Cardiac fibroblast (primary cell): ENCODE results near the gene LDB3.

Experiments used
- DNase-seq, 2 donors: peaks; one replicate each; pipeline versions ENCODE4 v3.0.0 to v3.0.0-alpha.2; 2010; ENCODE audit warnings: low read depth in 2 of 2
- H3K4me3 ChIP-seq, 2 donors: replicated peaks in 1 of 2; 1 replicate in 1 of 2; 2 replicates in 1 of 2; pipeline ENCODE4 v1.5.1; 2011; ENCODE audit warnings: low read depth in 2 of 2, low read length in 2 of 2, mild to moderate bottlenecking in 2 of 2, moderate library complexity in 1 of 2
- TF ChIP-seq, protein P1 (sequence below): IDR thresholded peaks from one replicate; pipeline ENCODE4 v1.5.1; 2011; ENCODE audit warnings: low read depth, mild to moderate bottlenecking, low read length, inconsistent platforms

LDB3 gene

GRCh38 chr10:86726677-86726999 lies 58.3 kb downstream of the LDB3 start:
- TF ChIP-seq, protein P1, sequence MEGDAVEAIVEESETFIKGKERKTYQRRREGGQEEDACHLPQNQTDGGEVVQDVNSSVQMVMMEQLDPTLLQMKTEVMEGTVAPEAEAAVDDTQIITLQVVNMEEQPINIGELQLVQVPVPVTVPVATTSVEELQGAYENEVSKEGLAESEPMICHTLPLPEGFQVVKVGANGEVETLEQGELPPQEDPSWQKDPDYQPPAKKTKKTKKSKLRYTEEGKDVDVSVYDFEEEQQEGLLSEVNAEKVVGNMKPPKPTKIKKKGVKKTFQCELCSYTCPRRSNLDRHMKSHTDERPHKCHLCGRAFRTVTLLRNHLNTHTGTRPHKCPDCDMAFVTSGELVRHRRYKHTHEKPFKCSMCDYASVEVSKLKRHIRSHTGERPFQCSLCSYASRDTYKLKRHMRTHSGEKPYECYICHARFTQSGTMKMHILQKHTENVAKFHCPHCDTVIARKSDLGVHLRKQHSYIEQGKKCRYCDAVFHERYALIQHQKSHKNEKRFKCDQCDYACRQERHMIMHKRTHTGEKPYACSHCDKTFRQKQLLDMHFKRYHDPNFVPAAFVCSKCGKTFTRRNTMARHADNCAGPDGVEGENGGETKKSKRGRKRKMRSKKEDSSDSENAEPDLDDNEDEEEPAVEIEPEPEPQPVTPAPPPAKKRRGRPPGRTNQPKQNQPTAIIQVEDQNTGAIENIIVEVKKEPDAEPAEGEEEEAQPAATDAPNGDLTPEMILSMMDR: no peak

GRCh38 chr10:86727470-86727869 lies 59.2 kb downstream of the LDB3 start:
- H3K4me3 ChIP-seq: no peak overlapping the region
- no peak for DNase-seq
- TF ChIP-seq, protein P1: no peak

More at GRCh38 chr10:86726677-86726999, 58.3 kb downstream of the LDB3 start:
- H3K4me3 ChIP-seq: no peak overlapping the region
- no peak for DNase-seq

DNA sequence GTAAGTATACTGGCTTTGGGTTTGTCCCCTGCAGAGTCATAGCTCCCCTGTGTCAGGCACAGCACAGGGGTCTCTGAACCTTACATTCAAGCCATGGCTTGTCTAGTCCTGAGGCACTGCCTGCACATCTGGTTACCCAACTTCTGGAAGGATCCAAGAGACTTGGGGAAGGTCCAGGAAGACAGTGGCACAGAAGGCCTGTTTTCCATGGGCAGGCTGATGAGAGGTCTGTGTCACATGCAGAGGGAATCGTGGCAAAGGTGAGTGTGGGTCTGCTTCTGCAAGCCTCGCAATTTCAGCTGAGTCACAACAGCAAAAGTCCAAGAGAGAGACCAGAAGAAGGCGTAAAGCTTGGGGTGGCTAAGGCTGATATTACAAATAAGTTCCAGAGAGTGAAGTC lies 59.7 kb downstream of the LDB3 start:
- TF ChIP-seq, protein P1: no peak
- no peak overlapping the region for H3K4me3 ChIP-seq
- no peak for DNase-seq

DNA sequence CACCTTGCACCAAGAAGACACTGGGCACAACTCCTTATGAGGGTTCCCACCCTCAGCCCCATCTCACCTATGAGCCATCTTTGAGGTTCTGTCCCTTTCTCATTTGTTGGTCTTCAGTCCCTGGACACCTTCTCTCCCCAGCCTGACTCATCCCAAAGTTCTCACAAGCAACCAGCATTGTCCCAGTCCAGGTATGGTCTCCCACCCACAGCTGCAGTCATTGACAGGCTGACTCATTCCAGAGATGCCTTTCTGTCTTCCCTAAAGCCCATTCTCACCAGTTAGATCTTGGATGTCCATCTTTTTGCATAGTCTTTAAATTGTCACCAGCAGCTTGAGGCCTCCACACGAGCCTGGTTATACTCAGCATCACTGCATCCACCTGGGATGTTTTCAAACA lies 61.4 kb downstream of the LDB3 start:
- TF ChIP-seq, protein P1: no peak
- H3K4me3 ChIP-seq: no peak overlapping the region
- no peak for DNase-seq

DNA sequence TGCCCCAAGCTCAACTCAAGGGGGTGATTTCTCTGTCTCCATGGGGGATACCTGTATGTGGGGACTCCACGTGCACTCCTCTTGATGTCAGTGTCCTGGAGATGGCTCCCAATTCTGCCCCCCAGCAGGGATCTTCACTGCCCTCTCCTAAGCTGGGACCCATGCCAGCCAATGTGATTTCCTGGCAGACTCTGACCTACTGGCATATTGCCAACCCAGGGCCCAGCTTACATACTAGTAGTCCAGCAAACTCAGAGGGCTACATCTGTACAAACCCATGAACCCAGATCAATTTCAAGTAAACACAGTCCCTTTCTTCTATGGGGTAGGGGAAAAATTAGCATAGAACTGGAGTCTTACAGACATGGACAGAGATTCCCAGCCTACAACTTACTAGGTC lies 61.9 kb downstream of the LDB3 start:
- H3K4me3 ChIP-seq: no peak overlapping the region
- TF ChIP-seq, protein P1: no peak
- DNase-seq: peak; percentile 48 to 66

- H3K4me3 ChIP-seq: no peak overlapping the region
- no peak for DNase-seq
- TF ChIP-seq, protein P1: no peak
Observed at GRCh38 chr10:86732771-86733170, 64.5 kb downstream of the LDB3 start.

GRCh38 chr10:86733260-86733671 lies 65.0 kb downstream of the LDB3 start:
- TF ChIP-seq, protein P1: no peak
- no peak overlapping the region for H3K4me3 ChIP-seq
- peak; percentile 7 to 53 for DNase-seq
